GM18502 (cell line): ENCODE data around the gene TPD52L3.

ENCODE experiments used
- ATAC-seq: cut with Tn5 transposase; IDR thresholded peaks from one replicate; pipeline ENCODE4 v1.9.1; 2021; ENCODE audit warnings: mild to moderate bottlenecking; ENCODE audit not compliant: unreplicated experiment, poor library complexity

Gene TPD52L3

GRCh38 chr9:6328103-6328502 is at the start of gene TPD52L3:
TPD52L3 (plus strand) TSS chr9:6328375; CDS start chr9:6328596, 221 bp downstream.
- ATAC-seq = no peak

GRCh38 chr9:6301858-6302257 is 26.3 kb upstream of the TPD52L3 start:
- no peak for ATAC-seq

GRCh38 chr9:6302417-6302816 is 25.8 kb upstream of the TPD52L3 start:
- ATAC-seq = no peak

GRCh38 chr9:6304232-6304631 is 23.9 kb upstream of the TPD52L3 start:
- no peak for ATAC-seq

GRCh38 chr9:6305954-6306563 is 22.1 kb upstream of the TPD52L3 start:
- no peak for ATAC-seq

GRCh38 chr9:6307551-6308096 is 20.6 kb upstream of the TPD52L3 start:
- no peak for ATAC-seq

- no peak for ATAC-seq
Observed at GRCh38 chr9:6330958-6331634, 2.9 kb downstream of the TPD52L3 start.

GRCh38 chr9:6334305-6334704 is 6.1 kb downstream of the TPD52L3 start:
- ATAC-seq = no peak

- no peak for ATAC-seq
Observed at GRCh38 chr9:6348766-6349165, 20.6 kb downstream of the TPD52L3 start.

- ATAC-seq = no peak
Observed at GRCh38 chr9:6351737-6352136, 23.6 kb downstream of the TPD52L3 start.

GRCh38 chr9:6354072-6354686 is 26.0 kb downstream of the TPD52L3 start:
- ATAC-seq = peak; percentile 86

GRCh38 chr9:6355728-6356127 is 27.6 kb downstream of the TPD52L3 start:
- ATAC-seq = peak; percentile 60

- no peak for ATAC-seq
Observed at GRCh38 chr9:6356441-6356840, 28.3 kb downstream of the TPD52L3 start.

- ATAC-seq = no peak
Observed at GRCh38 chr9:6356904-6357303, 28.7 kb downstream of the TPD52L3 start.

- ATAC-seq = no peak
Observed at GRCh38 chr9:6367128-6367890, 39.1 kb downstream of the TPD52L3 start.

GRCh38 chr9:6368831-6369230 is 40.7 kb downstream of the TPD52L3 start:
- ATAC-seq = no peak
